Panc1 (cell line): ENCODE results near the gene UBE2U. TPM values are rescaled to one million over a fixed set of nuclear protein-coding genes. Genes with fewer than 3 reads are reported as not detected.

Source experiments
- ATAC-seq: fragments of 200-7000 bp; cut with Tn5 transposase; 2 replicates; pipeline ENCODE4 v1.9.1; 2020; ENCODE audit warnings: mild to moderate bottlenecking, moderate library complexity
- BruUV-seq: library from RNA; stranded (reverse); fragments of 400-500 nt; replicated peaks from 2 replicates; lab custom pipeline; 2021; lab: Mats Ljungman, UMichigan
- CTCF ChIA-PET: fragments of 300-600 bp; sonication (Branson Sonifier 250); formaldehyde crosslinking; loops from one replicate; lab custom pipeline; 2022; ENCODE audit warnings: antibody characterized with exemption; lab: Charles Lee
- POLR2A ChIA-PET: fragments of 300-600 bp; sonication (Branson Sonifier 250); formaldehyde crosslinking; loops from one replicate; lab custom pipeline; 2022; ENCODE audit warnings: antibody characterized with exemption; lab: Charles Lee
- DNase-seq: peaks from one replicate; pipeline ENCODE4 v3.0.0-alpha.2; 2010; ENCODE audit warnings: low read depth, low spot score
- H3K27ac ChIP-seq: 2 replicates; pipeline ENCODE4 v1.5.1; 2011; ENCODE audit warnings: mild to moderate bottlenecking, low read length, inconsistent platforms
- H3K27me3 ChIP-seq: fragments of 200-500 bp; sonication (Bioruptor generic); 2 replicates; pipeline ENCODE4 v1.6.0; 2014; ENCODE audit warnings: low read length, inconsistent platforms; ENCODE audit not compliant: control insufficient read depth, insufficient read depth
- H3K36me3 ChIP-seq: fragments of 200-500 bp; sonication (Bioruptor generic); 2 replicates; pipeline ENCODE4 v1.5.1; 2014; ENCODE audit warnings: inconsistent platforms, mild to moderate bottlenecking, low read length, moderate library complexity; ENCODE audit not compliant: control insufficient read depth, insufficient read depth
- H3K4me1 ChIP-seq: 2 replicates; pipeline ENCODE4 v1.5.1; 2011; ENCODE audit warnings: inconsistent platforms, mild to moderate bottlenecking, low read length, moderate library complexity; ENCODE audit not compliant: control insufficient read depth, insufficient read depth
- H3K4me3 ChIP-seq, 2 experiments: 2 replicates each; pipeline ENCODE4 v1.5.1; 2011 to 2012; ENCODE audit warnings: low read depth in 2 of 2, low read length in 2 of 2, mild to moderate bottlenecking in 2 of 2, inconsistent platforms in 1 of 2, moderate library complexity in 1 of 2
- H3K9me3 ChIP-seq: fragments of 200-500 bp; sonication (Bioruptor generic); 2 replicates; pipeline ENCODE4 v1.5.1; 2014; ENCODE audit warnings: low read depth, mild to moderate bottlenecking, inconsistent platforms, low read length, moderate library complexity; ENCODE audit not compliant: control insufficient read depth, insufficient read depth
- POLR2AphosphoS5 ChIP-seq: IDR thresholded peaks from 2 replicates; pipeline ENCODE4 v1.6.1; 2012; ENCODE audit warnings: mild to moderate bottlenecking, low read depth, low read length, moderate library complexity
- SIN3A ChIP-seq: IDR thresholded peaks from 2 replicates; pipeline ENCODE4 v1.6.1; 2012; ENCODE audit warnings: low read depth, mild to moderate bottlenecking, low read length, moderate library complexity, borderline replicate concordance; ENCODE audit not compliant: insufficient read depth
- TCF7L2 ChIP-seq: IDR thresholded peaks from 2 replicates; pipeline ENCODE4 v1.6.1; 2011; ENCODE audit warnings: mild to moderate bottlenecking, low read depth, low read length, inconsistent platforms
- in situ Hi-C: cut with HindIII; loops from 2 replicates; pipeline ENCODE4 v1.10.0; 2016; ENCODE audit warnings: low sequenced_read_pairs, low pct_unique_long_range_greater_than_20kb
- intact Hi-C: fragments of 100-400 bp; cut with micrococcal nuclease; formaldehyde crosslinking; loops from one replicate; pipeline ENCODE4 v1.10.0; 2022; ENCODE audit not compliant: unreplicated experiment
- total RNA-seq: library from RNA; stranded (reverse); gene quantifications from one replicate; pipeline ENCODE4 v1.2.1, GENCODE V29; 2021; ENCODE audit not compliant: unreplicated experiment
- TF ChIP-seq, protein P1 (sequence below), 2 experiments: IDR thresholded peaks; 2 replicates each; pipeline ENCODE4 v1.6.1; 2011 to 2012; ENCODE audit warnings: low read depth in 2 of 2, control low read depth in 1 of 2, low read length in 1 of 2, mild to moderate bottlenecking in 1 of 2, moderate library complexity in 1 of 2; ENCODE audit not compliant: insufficient read depth in 1 of 2
- TF ChIP-seq, protein P2 (sequence below): fragments of 450-650 bp; IDR thresholded peaks from 2 replicates; pipeline ENCODE4 v1.5.1; 2017; ENCODE audit warnings: mild to moderate bottlenecking

UBE2U gene
- total RNA-seq, 1 experiment from 2014 or later: not detected

DNA sequence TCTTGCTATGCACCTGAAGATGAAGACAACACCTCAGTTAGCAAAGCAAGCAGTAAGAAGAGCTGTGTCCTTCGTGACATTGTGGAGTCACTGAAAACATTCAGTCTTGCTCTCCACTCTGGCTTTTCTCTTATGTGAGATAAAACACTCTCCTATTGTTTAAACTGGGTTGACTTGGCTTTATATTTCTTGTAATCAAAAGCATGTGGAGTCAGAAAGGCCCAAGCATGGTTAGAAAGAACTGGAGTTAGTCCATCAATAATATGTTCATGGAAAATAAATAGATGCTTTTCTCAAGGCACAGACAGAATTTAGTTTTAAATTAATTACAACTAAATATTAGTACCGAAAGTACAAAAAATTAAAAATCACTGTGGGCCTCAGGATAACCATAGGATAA is 61.7 kb downstream of the UBE2U start:
- H3K4me3 ChIP-seq: no peak overlapping the region
- H3K27me3 ChIP-seq: no peaks in the 10 kb centered on the region; the same call in 1 of the 2 replicates
- in situ Hi-C loops (no loop called here), intact Hi-C loops (loop anchor here (5.0 kb wide), 2 partner anchors 207 to 422 kb away; partner anchors contain the start of gene CACHD1)
- H3K36me3 ChIP-seq: no peaks in the 10 kb centered on the region
- no peaks in the 10 kb centered on the region for H3K9me3 ChIP-seq
- ATAC-seq: no peak
- CTCF ChIA-PET: no interaction called here
- no peak for DNase-seq
- BruUV-seq: no TSS peak
- POLR2A ChIA-PET: no interaction called here
- TF ChIP-seq, protein P1, sequence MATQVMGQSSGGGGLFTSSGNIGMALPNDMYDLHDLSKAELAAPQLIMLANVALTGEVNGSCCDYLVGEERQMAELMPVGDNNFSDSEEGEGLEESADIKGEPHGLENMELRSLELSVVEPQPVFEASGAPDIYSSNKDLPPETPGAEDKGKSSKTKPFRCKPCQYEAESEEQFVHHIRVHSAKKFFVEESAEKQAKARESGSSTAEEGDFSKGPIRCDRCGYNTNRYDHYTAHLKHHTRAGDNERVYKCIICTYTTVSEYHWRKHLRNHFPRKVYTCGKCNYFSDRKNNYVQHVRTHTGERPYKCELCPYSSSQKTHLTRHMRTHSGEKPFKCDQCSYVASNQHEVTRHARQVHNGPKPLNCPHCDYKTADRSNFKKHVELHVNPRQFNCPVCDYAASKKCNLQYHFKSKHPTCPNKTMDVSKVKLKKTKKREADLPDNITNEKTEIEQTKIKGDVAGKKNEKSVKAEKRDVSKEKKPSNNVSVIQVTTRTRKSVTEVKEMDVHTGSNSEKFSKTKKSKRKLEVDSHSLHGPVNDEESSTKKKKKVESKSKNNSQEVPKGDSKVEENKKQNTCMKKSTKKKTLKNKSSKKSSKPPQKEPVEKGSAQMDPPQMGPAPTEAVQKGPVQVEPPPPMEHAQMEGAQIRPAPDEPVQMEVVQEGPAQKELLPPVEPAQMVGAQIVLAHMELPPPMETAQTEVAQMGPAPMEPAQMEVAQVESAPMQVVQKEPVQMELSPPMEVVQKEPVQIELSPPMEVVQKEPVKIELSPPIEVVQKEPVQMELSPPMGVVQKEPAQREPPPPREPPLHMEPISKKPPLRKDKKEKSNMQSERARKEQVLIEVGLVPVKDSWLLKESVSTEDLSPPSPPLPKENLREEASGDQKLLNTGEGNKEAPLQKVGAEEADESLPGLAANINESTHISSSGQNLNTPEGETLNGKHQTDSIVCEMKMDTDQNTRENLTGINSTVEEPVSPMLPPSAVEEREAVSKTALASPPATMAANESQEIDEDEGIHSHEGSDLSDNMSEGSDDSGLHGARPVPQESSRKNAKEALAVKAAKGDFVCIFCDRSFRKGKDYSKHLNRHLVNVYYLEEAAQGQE (IDR thresholded peaks at IDR 0.05; ENCODE audit: insufficient read depth in 1 of 2, low read depth in 2 of 2, low read length in 1 of 2): no peak
- TF ChIP-seq, protein P2, sequence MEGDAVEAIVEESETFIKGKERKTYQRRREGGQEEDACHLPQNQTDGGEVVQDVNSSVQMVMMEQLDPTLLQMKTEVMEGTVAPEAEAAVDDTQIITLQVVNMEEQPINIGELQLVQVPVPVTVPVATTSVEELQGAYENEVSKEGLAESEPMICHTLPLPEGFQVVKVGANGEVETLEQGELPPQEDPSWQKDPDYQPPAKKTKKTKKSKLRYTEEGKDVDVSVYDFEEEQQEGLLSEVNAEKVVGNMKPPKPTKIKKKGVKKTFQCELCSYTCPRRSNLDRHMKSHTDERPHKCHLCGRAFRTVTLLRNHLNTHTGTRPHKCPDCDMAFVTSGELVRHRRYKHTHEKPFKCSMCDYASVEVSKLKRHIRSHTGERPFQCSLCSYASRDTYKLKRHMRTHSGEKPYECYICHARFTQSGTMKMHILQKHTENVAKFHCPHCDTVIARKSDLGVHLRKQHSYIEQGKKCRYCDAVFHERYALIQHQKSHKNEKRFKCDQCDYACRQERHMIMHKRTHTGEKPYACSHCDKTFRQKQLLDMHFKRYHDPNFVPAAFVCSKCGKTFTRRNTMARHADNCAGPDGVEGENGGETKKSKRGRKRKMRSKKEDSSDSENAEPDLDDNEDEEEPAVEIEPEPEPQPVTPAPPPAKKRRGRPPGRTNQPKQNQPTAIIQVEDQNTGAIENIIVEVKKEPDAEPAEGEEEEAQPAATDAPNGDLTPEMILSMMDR: no peak
- TF ChIP-seq POLR2AphosphoS5 (no peak), SIN3A (no peak), TCF7L2 (no peak)
- H3K27ac ChIP-seq: no peak overlapping the region
- H3K4me1 ChIP-seq: peaks cover 13% of the 10 kb centered on the region

DNA sequence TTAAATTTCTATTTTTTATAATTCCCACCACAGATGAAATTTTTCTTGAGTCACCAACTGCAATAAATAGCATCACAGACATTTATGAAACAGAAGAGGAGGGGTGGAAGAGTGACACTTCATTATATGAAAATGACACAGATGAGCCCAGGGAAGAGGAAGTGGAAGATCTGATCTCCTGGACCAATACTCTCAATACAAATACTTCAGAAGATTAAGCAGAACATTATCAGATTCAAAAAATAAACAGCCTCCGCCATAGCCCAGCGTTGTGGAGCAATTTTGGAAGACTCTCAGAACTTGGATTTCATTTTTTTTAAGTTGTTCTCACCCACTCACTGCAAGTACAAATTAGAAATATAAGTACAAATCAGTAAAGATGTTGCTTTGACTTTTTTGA is 63.6 kb downstream of the UBE2U start:
- Histone ChIP-seq H3K36me3 (no peaks in the 10 kb centered on the region), H3K4me1 (peaks cover 13% of the 10 kb centered on the region), H3K4me3 (no peak overlapping the region), H3K27me3 (no peaks in the 10 kb centered on the region; the same call in 1 of the 2 replicates), H3K9me3 (peaks cover 4% of the 10 kb centered on the region; the same call in 1 of the 2 replicates), H3K27ac (no peak overlapping the region)
- intact Hi-C loops (loop anchor here (5.0 kb wide), 2 partner anchors 205 to 420 kb away; partner anchors contain the start of gene CACHD1), in situ Hi-C loops (no loop called here)
- ChIA-PET CTCF (no interaction called here), POLR2A (no interaction called here)
- TF ChIP-seq, protein P2: no peak
- TF ChIP-seq POLR2AphosphoS5 (no peak), SIN3A (no peak), TCF7L2 (no peak)
- TF ChIP-seq, protein P1 (IDR thresholded peaks at IDR 0.05; ENCODE audit: insufficient read depth in 1 of 2, low read depth in 2 of 2, low read length in 1 of 2): no peak
- DNase-seq (no peak), ATAC-seq (no peak)
- no TSS peak for BruUV-seq
